Stimulated activated CD8-positive, alpha-beta memory T cell treated with anti-CD3 and anti-CD28 coated beads, Interleukin-12 subunit alpha, Interleukin-12 subunit beta, amount 100 ng/mL, for 24 hours (primary cell): Measurements from ENCODE around the gene GRM6.

Experiments
- DNase-seq: peaks from one replicate; pipeline ENCODE4 v3.0.0-alpha.2; 2020; ENCODE audit errors: extremely low read depth

GRM6 gene

DNA sequence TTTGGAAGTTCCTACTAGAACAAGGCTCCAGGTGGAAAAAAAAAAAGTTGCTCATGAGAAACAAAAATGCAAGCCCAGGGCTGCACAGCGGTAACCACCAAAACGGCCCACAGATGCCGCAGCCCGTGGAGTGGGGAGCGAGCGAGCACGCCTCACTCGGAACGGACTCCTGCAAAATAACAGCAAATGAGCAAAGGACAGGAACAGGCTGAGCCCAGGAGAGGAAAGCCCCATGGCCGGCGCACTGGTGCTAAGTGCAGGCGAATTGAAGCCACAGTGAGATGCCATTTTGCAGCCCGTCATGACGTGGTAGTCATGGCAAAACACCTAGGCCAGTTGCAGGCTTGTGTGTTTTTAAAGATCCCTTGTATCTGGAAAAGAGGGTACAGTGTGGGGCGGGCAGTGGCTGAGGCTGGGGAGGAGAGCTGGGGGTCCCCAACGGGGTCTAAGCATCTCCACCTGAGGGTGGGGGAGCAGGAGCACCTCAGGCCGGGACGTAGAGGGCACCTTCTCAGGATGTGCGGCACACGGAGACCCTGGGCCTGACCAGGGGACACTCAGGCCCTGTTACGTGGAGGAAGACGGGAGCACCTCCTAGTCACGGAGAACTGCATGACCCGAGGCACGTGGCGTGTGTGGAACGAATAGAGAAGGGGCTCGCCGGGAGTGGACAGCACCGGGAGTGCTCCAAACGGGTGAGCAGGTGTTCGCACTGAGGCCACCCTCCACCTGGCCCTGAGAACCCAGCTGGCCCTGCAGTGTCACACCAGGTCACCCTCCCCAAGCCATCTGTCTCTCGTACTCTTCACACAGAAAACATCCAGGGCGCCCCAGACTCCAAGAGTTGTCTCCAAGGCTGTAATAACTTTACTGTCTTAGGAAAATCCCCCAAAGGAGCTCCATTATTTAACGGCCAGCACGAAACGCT is 10.7 kb downstream of the GRM6 start:
- DNase-seq = no peak

DNA sequence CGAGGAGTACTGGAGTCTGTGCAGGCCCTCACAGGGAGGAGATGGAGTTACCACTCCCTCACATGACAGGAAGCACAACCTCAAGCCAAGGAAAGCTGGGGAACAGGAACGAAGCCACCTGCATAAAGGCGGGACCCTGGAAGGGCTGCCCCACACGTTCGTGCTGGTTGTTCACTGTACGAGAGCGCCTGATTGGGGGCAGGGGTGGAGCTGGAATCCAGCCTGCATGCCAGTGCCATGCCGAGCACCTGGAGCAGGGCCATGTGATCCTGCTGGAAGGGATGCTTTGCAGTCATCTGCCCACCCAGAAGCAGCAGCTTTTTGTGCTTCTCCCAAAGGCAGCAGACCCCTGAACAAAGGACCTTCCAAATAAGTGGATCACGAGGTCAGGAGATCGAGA is 11.4 kb downstream of the GRM6 start:
- no peak for DNase-seq

DNA sequence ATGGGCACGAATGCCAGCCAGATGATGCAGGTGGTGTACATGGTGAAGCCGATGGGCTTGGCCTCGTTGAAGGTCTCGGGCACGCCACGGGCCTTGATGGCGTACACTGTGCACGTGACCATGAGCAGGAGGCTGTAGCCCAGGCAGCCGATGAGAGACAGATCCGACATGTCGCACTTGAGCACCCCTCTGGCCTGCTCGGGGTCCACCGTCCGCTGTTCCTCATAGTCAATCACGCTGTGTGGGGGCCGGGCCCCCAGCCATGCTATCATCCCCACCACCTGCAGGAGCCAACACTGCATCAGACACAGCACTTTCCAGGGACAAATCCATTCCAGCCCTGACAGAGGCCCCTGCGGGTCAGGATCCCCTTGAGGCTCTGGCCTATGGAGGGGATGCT is 12.2 kb downstream of the GRM6 start:
- no peak for DNase-seq

DNA sequence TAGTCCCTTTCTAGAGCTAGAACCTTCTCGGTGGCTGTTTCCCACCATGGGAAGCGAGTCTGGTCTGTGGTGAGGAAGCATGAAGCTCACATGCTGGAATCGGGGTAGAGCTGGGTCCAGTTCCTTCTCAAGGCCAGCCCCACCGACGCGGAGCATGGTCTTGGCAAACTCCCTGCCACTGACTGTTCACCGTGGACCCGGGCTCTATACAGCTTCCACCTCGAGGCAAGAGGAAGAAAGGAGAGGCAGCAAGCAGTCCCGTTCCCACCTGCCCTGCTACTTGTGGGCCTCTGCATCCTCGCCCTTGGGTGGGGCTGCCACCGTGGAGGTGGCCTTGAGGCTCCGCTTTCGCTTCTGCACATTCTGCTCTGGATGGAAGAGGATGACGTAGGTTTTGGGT is 13.7 kb downstream of the GRM6 start:
- no peak for DNase-seq

DNA sequence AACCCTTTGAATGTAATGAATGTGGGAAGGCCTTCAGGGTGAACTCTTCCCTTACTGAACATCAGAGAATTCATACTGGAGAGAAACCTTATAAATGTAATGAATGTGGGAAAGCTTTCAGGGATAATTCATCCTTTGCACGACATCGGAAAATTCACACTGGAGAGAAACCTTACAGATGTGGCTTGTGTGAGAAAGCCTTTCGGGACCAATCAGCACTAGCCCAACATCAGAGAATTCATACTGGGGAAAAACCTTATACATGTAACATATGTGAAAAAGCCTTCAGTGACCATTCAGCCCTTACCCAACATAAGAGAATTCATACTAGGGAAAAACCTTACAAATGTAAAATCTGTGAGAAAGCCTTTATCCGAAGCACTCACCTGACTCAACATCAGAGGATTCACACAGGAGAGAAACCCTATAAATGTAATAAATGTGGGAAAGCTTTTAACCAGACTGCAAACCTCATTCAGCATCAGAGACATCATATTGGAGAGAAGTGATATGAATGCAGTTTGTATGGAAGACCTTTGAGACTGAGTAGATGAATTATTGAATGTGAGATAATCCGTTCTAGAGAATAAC is 29.6 kb downstream of the GRM6 start:
- no peak for DNase-seq

DNA sequence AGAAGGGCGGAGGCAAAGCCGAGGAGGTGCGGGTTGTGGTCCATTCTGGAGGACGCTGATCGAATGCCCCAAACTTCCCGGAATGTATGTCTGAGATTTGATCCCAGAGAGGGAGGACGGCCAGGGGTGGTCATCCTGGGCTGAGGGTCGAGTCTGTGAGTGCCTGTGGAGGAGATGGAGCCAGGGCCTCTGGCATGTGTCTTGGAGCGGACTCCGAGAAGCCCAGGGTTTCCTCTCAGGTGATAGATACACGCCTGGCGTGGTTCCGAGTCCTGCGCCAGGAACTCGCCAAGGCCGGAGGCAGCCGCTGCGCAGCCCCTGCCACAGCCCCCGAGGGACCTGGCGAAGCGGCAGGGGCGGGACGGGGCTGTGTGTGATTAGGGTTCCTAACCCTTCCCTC is 53.8 kb downstream of the GRM6 start:
- no peak for DNase-seq

DNA sequence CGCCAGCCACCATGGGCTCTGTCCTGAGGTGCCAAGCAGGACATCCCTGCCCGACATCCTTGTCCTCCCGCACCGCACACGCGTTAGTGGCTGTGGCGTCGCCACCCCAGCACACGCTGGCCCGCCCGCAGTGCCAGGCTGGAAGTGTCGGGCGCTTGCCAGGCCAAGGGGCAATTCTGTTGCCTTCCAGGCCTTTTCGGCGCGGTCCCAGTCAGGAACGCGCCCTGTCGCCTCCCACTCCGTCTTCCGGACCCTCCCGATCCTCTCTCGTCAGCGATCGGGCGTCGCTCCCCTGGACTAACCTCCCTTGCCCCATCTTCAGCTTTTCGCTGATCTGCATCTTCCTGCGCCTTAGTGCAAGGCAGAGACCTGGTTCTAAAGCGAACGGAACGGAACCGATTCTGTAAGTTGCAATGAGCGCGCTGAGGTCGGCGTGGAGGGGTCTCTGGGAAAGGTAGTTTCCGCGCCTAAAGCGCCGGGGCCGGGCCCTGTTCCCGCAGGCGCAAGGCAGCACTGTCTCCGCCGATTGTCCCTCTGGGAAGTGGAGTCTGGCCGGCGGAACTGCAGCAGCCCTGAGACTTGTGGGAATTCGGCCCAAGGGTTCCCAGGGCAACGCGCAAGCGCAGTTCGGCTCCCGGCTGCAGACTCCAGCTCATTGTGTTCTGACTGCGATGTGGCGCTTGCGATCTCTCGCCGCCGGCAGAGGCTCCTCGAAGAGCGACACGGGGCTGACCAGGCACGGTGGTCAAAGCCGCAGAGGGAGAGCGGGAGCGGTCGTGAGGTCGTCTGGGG is 54.4 kb downstream of the GRM6 start, which contains the start of gene ZNF454:
Gene ZNF454, plus strand, starts transcription at position 630 of the 792 bp plus-strand sequence. CDS start 1,594 bp downstream, outside the sequence.
- no peak for DNase-seq

DNA sequence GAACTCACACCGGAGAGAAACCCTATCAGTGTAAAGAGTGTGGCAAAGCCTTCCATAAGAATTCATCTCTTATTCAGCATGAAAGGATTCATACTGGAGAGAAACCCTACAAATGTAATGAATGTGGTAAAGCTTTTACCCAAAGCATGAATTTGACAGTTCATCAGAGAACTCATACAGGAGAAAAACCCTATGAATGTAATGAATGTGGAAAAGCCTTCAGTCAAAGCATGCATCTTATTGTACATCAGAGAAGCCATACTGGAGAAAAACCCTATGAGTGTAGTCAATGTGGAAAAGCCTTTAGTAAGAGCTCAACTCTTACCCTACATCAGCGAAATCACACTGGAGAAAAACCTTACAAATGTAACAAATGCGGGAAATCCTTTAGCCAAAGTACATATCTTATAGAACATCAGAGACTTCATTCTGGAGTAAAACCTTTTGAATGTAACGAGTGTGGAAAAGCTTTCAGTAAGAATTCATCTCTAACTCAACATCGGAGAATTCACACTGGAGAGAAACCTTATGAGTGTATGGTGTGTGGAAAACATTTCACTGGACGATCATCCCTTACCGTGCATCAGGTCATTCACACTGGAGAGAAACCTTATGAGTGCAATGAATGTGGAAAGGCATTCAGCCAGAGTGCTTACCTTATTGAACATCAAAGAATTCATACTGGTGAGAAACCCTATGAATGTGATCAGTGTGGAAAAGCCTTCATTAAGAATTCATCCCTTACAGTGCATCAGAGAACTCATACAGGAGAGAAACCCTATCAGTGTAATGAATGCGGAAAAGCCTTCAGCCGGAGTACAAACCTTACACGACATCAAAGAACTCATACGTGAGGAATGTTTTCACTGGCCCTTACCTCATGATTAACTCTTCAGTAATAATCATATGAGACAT is 63.0 kb downstream of the GRM6 start:
- DNase-seq = no peak
